ENCODE data around the gene TGM5. TPM values are rescaled to one million over a fixed set of nuclear protein-coding genes. Genes with fewer than 3 reads are reported as not detected.

The TGM5 gene
- total and polyA plus RNA-seq, 4 donors: 0.15 TPM; not detected in 3

DNA sequence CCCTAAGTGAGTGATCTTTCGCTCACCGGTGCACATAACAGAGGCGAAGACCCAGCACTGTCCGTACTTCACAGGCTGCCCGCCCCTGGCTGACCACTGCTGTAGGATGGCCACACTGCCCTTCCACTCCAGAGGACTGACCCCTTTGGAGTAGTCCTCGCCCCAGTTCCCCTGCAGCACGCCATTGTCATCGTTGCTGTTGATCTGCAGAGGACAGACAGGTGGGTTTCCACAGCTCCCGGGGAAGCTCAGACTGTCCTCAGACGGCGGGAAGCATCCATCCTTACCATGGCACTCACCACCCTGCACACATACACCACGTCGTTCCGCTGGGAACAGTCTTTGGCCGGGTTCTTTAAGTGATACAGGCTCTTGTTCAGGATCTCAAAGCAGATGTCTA lies 20.5 kb upstream of the TGM5 start:
- TF ChIP-seq CTCF (IDR thresholded peaks at IDR 0.05; ENCODE audit: control extremely low read depth, extremely low read depth): no peak
- peaks cover 0 to 9% (median 0%) of the 10 kb centered on the region in 3 donors for H3K27me3 ChIP-seq (ENCODE audit: control insufficient read depth in 3 of 3, insufficient read depth in 3 of 3, low read length in 2 of 3)
- ATAC-seq (ENCODE audit: insufficient read depth, low FRiP score): no peak
- no peak overlapping the region for H3K27ac ChIP-seq (ENCODE audit: low read depth in 1 of 2, low read length in 1 of 2)
- no peak overlapping the region for H3K9ac ChIP-seq (ENCODE audit: insufficient read depth in 1 of 2, low read length in 2 of 2)
- H3K4me1 ChIP-seq (ENCODE audit: control insufficient read depth in 5 of 5, insufficient read depth in 5 of 5, low read length in 5 of 5): no peaks in the 10 kb centered on the region
- no peaks in the 10 kb centered on the region for H3K9me3 ChIP-seq (ENCODE audit: control insufficient read depth in 4 of 4, insufficient read depth in 3 of 4, low read length in 3 of 4)
- no peak for DNase-seq
- H3K4me3 ChIP-seq: no peak overlapping the region
- H3K36me3 ChIP-seq (ENCODE audit: control insufficient read depth in 4 of 4, insufficient read depth in 4 of 4, low read length in 4 of 4): no peaks in the 10 kb centered on the region
- 76 to 84% methylated on average over 15 of the region's 15 CpGs for WGBS, 2 donors

- Histone ChIP-seq H3K4me1 (ENCODE audit: control insufficient read depth in 5 of 5, insufficient read depth in 5 of 5, low read length in 5 of 5) (no peaks in the 10 kb centered on the region), H3K9ac (ENCODE audit: insufficient read depth in 1 of 2, low read length in 2 of 2) (no peak overlapping the region), H3K4me3 (no peak overlapping the region), H3K27ac (ENCODE audit: low read depth in 1 of 2, low read length in 1 of 2) (no peak overlapping the region), H3K27me3 (ENCODE audit: control insufficient read depth in 3 of 3, insufficient read depth in 3 of 3, low read length in 2 of 3) (no peaks in the 10 kb centered on the region), H3K9me3 (ENCODE audit: control insufficient read depth in 4 of 4, insufficient read depth in 3 of 4, low read length in 3 of 4) (no peaks in the 10 kb centered on the region), H3K36me3 (ENCODE audit: control insufficient read depth in 4 of 4, insufficient read depth in 4 of 4, low read length in 4 of 4) (no peaks in the 10 kb centered on the region)
- TF ChIP-seq CTCF (IDR thresholded peaks at IDR 0.05; ENCODE audit: control extremely low read depth, extremely low read depth): no peak
- no peak for DNase-seq
- WGBS, 2 donors: 64 to 74% methylated on average over 7 of the region's 7 CpGs
- ATAC-seq (ENCODE audit: insufficient read depth, low FRiP score): no peak
Measured at GRCh38 chr15:43286074-43286473, 19.3 kb upstream of the TGM5 start.

DNA sequence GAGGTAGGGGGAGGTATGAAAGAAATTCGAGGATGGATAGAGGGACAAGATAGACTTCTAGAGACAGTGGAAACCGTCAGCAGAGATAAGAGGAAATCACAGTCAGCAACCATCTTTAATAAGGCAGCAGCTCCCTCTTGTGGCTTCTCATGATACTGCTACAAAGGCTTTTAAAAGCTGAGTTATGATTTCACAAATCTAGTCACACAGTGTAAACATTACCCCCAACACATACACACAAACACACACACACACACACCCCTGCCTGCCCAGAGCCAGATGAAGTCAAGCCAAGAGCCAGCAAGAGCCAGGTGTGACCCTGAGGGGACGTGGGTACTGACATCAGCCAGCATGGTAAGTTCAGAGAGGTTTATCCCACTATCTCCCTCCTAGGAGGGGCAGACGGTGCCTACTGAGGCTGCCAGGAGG lies 18.9 kb upstream of the TGM5 start:
- peak; percentile 83 for TF ChIP-seq CTCF (IDR thresholded peaks at IDR 0.05; ENCODE audit: control extremely low read depth, extremely low read depth)
- no peak overlapping the region for H3K4me3 ChIP-seq
- no peaks in the 10 kb centered on the region for H3K4me1 ChIP-seq (ENCODE audit: control insufficient read depth in 5 of 5, insufficient read depth in 5 of 5, low read length in 5 of 5)
- ATAC-seq (ENCODE audit: insufficient read depth, low FRiP score): peak; percentile 86
- H3K27me3 ChIP-seq (ENCODE audit: control insufficient read depth in 3 of 3, insufficient read depth in 3 of 3, low read length in 2 of 3): no peaks in the 10 kb centered on the region
- H3K9ac ChIP-seq (ENCODE audit: insufficient read depth in 1 of 2, low read length in 2 of 2): no peak overlapping the region
- H3K9me3 ChIP-seq (ENCODE audit: control insufficient read depth in 4 of 4, insufficient read depth in 3 of 4, low read length in 3 of 4): no peaks in the 10 kb centered on the region
- peak; percentile 44 to 68 (median 66) for DNase-seq
- no peaks in the 10 kb centered on the region for H3K36me3 ChIP-seq (ENCODE audit: control insufficient read depth in 4 of 4, insufficient read depth in 4 of 4, low read length in 4 of 4)
- H3K27ac ChIP-seq (ENCODE audit: low read depth in 1 of 2, low read length in 1 of 2): no peak overlapping the region
- 12 to 15% methylated on average over 4 of the region's 4 CpGs for WGBS, 2 donors

DNA sequence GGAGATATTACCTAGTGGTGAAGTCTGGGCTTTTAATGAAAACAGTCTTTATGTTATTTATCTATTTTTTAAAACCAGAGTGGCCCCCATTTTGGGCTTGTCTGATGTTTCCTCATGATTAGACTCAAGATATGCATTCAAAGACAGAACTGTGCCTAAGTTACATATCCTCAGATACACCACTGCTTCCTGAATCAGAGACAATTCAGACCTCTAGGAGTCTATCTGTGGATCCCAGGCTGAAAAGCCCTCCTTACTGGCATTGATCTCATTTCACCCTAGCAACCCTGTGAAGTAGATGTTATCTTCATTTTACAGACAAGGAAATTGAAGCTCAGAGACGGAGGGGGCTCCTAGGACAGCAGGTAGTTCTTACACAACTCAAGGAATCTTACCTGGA lies 16.8 kb upstream of the TGM5 start:
- no peak for ATAC-seq (ENCODE audit: insufficient read depth, low FRiP score)
- no peaks in the 10 kb centered on the region for H3K9me3 ChIP-seq (ENCODE audit: control insufficient read depth in 4 of 4, insufficient read depth in 3 of 4, low read length in 3 of 4)
- no peak overlapping the region for H3K9ac ChIP-seq (ENCODE audit: insufficient read depth in 1 of 2, low read length in 2 of 2)
- WGBS, 2 donors: 46 to 52% methylated on average over 1 of the region's 1 CpG
- no peak overlapping the region for H3K27ac ChIP-seq (ENCODE audit: low read depth in 1 of 2, low read length in 1 of 2)
- no peak for TF ChIP-seq CTCF (IDR thresholded peaks at IDR 0.05; ENCODE audit: control extremely low read depth, extremely low read depth)
- no peaks in the 10 kb centered on the region for H3K4me1 ChIP-seq (ENCODE audit: control insufficient read depth in 5 of 5, insufficient read depth in 5 of 5, low read length in 5 of 5)
- DNase-seq: no peak
- H3K4me3 ChIP-seq: no peak overlapping the region
- H3K27me3 ChIP-seq (ENCODE audit: control insufficient read depth in 3 of 3, insufficient read depth in 3 of 3, low read length in 2 of 3): no peaks in the 10 kb centered on the region
- H3K36me3 ChIP-seq (ENCODE audit: control insufficient read depth in 4 of 4, insufficient read depth in 4 of 4, low read length in 4 of 4): no peaks in the 10 kb centered on the region
